Fibroblast of pulmonary artery (primary cell): ENCODE data around the gene TMC7.

Source experiments
- DNase-seq: peaks from one replicate; pipeline ENCODE4 v3.0.0-alpha.2; 2010; ENCODE audit warnings: low read depth
- H3K4me3 ChIP-seq: replicated peaks from 2 replicates; pipeline ENCODE4 v1.5.1; 2011; ENCODE audit warnings: low read depth, mild to moderate bottlenecking, control low read depth, low read length, moderate library complexity
- TF ChIP-seq, protein P1 (sequence below): IDR thresholded peaks from 2 replicates; pipeline ENCODE4 v1.5.1; 2011; ENCODE audit warnings: mild to moderate bottlenecking, control low read depth, low read length, inconsistent platforms; ENCODE audit errors: missing control alignments

The TMC7 gene

DNA sequence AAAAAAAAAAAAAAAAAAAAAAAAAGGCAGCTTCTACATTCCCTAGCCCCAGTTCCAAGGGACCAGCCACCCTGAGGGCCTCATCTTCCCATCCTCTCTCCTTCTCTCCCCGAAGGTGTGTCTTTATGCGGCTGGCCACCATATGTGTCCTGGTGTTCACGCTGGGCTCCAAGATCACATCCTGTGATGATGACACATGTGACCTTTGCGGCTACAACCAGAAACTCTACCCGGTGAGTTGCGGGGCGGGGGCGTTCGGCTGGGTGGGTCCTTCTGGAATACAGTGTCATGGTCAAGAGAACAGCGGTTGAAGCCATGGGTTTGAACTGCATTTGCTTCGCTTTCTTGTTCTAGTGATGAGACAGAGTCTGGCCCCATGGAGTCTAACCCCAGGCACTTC lies 61.0 kb downstream of the TMC7 start:
- no peak overlapping the region for H3K4me3 ChIP-seq
- DNase-seq, result no peak
- TF ChIP-seq, protein P1, sequence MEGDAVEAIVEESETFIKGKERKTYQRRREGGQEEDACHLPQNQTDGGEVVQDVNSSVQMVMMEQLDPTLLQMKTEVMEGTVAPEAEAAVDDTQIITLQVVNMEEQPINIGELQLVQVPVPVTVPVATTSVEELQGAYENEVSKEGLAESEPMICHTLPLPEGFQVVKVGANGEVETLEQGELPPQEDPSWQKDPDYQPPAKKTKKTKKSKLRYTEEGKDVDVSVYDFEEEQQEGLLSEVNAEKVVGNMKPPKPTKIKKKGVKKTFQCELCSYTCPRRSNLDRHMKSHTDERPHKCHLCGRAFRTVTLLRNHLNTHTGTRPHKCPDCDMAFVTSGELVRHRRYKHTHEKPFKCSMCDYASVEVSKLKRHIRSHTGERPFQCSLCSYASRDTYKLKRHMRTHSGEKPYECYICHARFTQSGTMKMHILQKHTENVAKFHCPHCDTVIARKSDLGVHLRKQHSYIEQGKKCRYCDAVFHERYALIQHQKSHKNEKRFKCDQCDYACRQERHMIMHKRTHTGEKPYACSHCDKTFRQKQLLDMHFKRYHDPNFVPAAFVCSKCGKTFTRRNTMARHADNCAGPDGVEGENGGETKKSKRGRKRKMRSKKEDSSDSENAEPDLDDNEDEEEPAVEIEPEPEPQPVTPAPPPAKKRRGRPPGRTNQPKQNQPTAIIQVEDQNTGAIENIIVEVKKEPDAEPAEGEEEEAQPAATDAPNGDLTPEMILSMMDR, result no peak

DNA sequence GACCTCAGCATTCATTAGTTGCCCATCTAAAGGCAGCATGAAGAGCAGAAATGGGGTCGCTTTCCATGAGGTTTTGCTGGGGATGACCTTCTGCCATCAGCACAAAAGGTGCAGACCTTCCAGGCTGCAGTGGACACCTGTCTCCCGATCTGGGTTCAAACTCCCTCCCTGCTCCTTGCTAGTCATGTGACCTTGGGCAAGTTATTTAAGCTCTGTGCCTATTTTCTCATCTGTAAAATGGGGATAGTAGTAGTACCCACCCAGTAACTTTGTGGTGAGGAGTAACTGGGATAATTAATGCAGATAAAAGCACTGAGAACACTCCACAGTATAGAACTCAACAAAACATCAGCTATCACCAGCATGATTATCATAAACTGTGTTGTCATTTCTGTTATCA lies 62.3 kb downstream of the TMC7 start:
- DNase-seq, result no peak
- H3K4me3 ChIP-seq, result no peak overlapping the region
- TF ChIP-seq, protein P1, result no peak

DNA sequence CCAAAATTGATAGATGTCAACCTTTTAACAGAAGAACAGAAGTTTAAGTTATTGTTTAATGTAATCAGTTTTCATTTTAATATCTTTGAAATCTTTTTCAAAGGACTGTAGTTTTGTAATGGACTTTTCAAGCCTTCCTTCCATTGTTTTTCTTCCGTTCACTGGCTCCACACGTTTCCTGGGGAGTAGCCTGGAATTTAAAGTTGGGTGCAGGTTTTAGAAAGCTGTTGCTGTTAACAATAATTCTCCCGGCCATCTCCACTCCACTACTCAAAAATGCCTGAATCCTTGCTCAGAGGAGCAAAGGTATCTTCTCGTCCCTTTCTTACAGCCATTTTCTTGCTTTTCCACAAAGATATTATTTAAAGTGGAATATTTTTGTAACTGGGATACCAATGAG lies 79.0 kb downstream of the TMC7 start:
- no peak overlapping the region for H3K4me3 ChIP-seq
- no peak for DNase-seq
- TF ChIP-seq, protein P1, result no peak

DNA sequence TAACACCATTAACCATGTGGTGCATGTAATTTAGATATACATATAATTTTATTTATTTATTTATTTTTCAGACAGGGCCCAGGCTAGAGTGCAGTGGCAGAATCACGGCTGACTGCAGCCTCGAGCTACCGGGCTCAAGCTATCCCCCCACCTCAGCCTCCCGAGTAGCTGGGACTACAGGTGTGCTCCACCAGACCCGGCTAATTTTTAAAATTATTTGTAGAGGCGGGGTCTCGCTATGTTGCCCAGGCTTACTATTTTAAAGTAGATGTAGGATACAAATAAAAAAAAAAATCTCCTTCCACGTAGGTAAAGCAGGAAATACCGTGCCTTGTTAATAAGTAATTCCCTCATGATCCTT lies 83.2 kb downstream of the TMC7 start:
- TF ChIP-seq, protein P1, result no peak
- H3K4me3 ChIP-seq, result peak overlapping the region; percentile 92
- no peak for DNase-seq

DNA sequence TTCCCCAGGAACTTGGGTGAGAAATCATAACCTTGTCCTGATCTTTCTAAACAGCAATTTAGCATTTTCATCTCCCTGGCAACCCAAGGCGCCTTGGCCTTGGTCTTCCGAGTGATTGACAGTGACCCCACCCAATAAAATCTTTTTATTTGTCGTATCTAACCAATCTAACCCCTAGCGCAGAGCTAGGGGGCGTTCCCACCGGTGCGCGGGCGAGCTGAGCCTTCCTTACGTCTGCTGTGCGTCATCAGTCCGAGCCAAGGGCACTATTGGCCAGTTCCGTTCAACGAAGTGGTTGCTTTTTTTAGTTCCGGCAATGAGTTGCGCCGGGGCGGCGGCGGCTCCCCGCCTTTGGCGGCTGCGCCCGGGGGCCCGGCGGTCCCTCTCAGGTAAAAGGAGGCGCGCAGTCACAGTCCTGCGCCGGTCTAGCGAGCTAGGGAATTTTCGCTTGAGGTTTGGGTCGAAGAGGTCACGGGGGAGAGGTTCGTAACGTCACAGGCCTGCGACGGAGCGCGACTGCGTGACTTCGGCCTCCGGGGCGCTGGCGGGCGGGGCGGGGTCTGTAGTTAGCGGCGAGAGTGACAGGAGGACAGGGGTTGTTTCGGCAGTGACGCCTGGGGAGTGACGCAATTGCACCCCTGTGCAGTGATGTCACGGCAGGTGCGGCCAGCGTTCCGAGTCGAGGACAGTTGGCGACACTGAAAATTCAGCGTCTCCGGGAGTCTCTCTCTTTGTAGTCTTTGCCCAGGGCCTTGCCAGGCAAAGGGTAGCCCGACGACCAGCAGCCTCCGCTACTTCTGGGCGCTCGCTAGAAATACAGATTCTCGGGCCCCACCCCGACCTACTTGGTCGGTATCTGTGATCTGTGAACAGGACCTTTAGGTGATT lies 83.9 kb downstream of the TMC7 start, which contains the start of gene COQ7:
COQ7 (plus strand) TSS at position 266 of the 888 bp plus-strand sequence; CDS start at position 317, 51 bp downstream.
- DNase-seq, result peak; percentile 100
- TF ChIP-seq, protein P1, result no peak
- H3K4me3 ChIP-seq, result peak within 1 kb of the TSS; percentile 92

DNA sequence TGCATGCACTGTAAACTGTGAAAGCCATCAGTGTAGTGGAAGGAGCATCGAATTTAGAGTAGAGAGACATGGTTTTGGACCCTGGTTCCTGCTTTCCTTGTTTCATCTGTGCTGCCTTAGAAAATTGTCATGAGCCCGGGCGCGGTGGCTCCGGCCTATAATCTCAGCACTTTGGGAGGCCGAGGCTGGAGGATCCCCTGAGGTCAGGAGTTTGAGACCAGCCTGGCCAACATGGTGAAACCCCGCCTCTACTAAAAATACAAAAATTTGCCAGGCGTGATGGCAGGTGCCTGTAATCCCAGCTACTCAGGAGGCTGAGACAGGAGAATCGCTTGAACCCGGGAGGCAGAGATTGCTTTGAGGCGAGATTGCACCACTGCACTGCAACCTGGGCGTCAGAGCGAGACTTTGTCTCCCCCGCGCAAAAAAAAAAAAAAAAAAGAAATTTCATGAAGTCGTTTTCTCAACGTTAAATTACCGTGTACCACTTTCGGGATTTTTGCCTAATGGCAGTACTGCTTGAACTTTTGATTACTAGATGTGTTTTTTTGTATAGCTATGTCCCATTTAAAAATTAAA lies 84.6 kb downstream of the TMC7 start:
- TF ChIP-seq, protein P1, result no peak
- peak overlapping the region; percentile 92 for H3K4me3 ChIP-seq
- no peak for DNase-seq
